IPS-18c (cell line): ENCODE results near the gene OXSM.

Experiments used
- H3K4me3 ChIP-seq: 2 replicates; pipeline ENCODE4 v1.7.0; 2013; ENCODE audit warnings: low read depth, mild to moderate bottlenecking, low read length, moderate library complexity; ENCODE audit not compliant: insufficient read depth
- H3K9me3 ChIP-seq: one replicate; pipeline ENCODE4 v1.6.1; 2013; ENCODE audit warnings: mild to moderate bottlenecking, low read length, moderate library complexity; ENCODE audit not compliant: control insufficient read depth, insufficient read depth

Gene OXSM

DNA sequence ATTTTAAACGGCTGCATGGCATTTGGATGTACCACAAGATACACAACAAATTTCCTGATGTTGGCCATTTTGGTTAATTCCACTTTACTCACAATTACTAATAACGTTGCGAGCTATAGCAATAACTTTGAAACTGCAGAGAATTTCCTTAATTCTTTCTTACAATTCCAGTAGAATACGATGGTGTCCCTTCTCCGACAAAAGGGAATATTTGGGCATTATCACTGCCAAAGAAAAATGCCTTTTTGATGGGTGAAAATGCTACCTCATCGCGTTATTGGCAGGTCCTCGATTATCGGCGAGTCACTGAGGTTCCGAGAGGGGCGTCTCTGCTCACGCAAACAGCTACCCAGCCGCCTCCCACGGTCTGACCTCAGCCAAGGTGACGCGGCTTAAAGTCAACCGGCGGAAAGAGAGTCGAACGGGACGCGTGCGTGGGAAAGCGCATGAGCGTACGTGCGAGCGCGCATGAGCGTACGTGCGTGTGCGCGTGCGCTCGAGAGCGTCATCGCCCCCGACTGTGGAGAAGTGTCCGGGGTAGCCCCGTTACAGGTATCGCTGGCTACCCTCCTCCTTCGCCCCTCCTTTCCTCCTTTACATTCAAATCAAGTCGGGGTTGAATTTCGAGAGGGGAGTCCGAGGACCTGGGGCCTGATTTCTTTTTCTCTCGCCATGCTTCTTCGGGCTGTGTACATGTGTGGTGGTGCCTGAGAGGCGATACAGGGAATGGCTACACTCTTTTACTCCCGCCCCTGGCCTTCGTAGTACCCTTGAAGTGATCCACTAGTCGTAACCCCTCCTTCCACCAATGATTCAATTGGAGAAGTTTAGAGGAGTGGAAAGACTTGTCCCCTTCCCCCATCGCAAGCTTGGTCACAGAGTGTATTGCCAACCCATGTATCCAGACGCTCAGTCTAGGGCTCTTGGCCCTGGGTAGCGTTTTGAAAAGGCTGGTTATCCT, at the start of gene OXSM:
Gene OXSM (plus strand): TSS at position 495 of the 961 bp plus-strand sequence. CDS start 931 bp downstream, outside the sequence.
- Histone ChIP-seq H3K9me3 (no peaks in the 10 kb centered on the region), H3K4me3 (peak within 1 kb of the TSS; percentile 66)

DNA sequence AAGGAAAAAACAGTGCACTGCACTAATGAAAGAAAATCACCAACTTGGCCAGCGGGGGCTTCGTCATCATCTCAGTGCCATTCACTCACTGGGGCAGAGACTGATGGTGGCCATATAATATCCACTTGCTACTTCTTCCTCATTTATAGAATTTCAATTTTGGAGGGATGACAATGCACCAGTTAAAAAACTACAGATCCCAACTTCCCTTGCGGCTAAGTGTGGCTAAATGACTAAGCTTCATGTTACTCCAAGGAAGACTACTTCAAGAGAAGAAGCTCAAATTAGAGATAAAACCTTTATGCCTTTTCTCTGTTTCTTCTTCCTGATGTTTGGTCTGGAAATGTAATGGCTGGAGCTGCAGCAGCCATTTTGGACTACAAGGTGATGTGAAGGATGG, 45.4 kb upstream of the OXSM start:
- H3K9me3 ChIP-seq: no peaks in the 10 kb centered on the region
- H3K4me3 ChIP-seq: no peak overlapping the region

- H3K9me3 ChIP-seq: no peaks in the 10 kb centered on the region
- no peak overlapping the region for H3K4me3 ChIP-seq
Observed at GRCh38 chr3:25747033-25747432, 42.9 kb upstream of the OXSM start.

- no peak overlapping the region for H3K4me3 ChIP-seq
- no peaks in the 10 kb centered on the region for H3K9me3 ChIP-seq
Observed at GRCh38 chr3:25748189-25748588, 41.7 kb upstream of the OXSM start.

- Histone ChIP-seq H3K9me3 (no peaks in the 10 kb centered on the region), H3K4me3 (no peak overlapping the region)
Observed at GRCh38 chr3:25749031-25749581, 40.8 kb upstream of the OXSM start.

GRCh38 chr3:25751048-25751447, 38.8 kb upstream of the OXSM start:
- Histone ChIP-seq H3K9me3 (no peaks in the 10 kb centered on the region), H3K4me3 (no peak overlapping the region)

DNA sequence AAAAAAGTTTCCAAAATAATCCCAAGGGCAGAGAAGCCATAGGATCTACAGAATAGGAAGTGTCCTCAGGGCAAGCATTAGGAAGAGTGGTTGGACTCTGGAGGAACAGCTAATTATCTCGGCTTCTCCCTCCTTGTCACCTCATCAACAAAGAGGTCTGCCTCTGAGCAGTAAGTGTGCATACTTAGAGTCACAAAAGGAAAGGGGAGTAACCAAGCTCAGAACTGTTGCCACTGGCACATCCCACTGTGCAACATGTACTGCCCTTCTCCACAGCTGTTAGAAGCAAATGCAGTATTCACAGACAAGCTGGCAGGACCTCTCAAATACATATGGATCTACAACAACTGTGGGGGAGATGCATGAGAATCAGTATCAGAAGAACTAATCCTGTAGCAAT, 38.2 kb upstream of the OXSM start:
- no peak overlapping the region for H3K4me3 ChIP-seq
- H3K9me3 ChIP-seq: no peaks in the 10 kb centered on the region

- no peaks in the 10 kb centered on the region for H3K9me3 ChIP-seq
- H3K4me3 ChIP-seq: no peak overlapping the region
Observed at GRCh38 chr3:25768851-25769250, 21.0 kb upstream of the OXSM start.

GRCh38 chr3:25775936-25776335, 14.0 kb upstream of the OXSM start:
- Histone ChIP-seq H3K9me3 (no peaks in the 10 kb centered on the region), H3K4me3 (no peak overlapping the region)

- H3K4me3 ChIP-seq: no peak overlapping the region
- H3K9me3 ChIP-seq: no peaks in the 10 kb centered on the region
Observed at GRCh38 chr3:25780618-25781017, 9.3 kb upstream of the OXSM start.

GRCh38 chr3:25781145-25781757, 8.6 kb upstream of the OXSM start:
- Histone ChIP-seq H3K9me3 (no peaks in the 10 kb centered on the region), H3K4me3 (no peak overlapping the region)

DNA sequence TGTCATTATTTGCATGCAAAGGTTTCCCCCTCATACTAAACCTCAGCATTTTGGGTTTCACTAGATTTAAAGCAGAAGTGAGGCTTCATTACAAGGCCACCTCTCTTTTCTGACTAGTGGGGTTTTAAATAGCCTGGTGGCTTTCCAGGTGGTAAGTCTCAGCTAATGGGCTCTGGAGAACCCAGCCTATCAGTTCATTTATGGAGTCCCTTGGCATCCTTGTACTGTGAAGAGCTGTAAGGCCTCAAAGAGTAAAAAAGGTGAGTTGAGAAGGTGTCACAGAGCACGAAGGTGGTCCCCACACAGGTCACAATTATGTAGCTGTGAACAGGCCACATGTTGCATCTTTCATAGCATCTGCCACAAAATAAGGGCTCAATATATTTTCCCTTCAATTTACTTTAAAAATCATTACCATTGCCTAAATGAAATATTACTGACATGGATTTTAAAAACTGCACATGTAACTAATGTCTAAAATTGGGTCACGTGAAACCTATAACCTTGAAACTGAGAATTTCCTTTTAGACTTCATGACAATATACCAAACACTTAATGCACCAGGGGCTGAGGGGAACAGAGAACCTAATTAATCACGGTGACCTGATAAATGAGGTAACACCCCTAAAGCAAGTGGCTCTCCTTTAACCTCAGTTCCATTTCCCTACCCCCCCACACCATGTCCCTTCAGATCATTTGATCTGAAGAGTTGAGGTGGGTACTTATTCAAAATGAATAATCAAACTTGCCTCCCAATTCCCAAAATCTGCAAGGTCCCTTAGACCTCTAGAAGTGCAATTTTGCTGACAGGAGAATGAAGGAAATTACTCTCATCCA, 7.9 kb upstream of the OXSM start:
- Histone ChIP-seq H3K4me3 (peak overlapping the region; percentile 91; the same call in 1 of the 2 replicates), H3K9me3 (no peaks in the 10 kb centered on the region)

GRCh38 chr3:25782636-25782937, 7.3 kb upstream of the OXSM start:
- H3K4me3 ChIP-seq: peak overlapping the region; percentile 91
- no peaks in the 10 kb centered on the region for H3K9me3 ChIP-seq

DNA sequence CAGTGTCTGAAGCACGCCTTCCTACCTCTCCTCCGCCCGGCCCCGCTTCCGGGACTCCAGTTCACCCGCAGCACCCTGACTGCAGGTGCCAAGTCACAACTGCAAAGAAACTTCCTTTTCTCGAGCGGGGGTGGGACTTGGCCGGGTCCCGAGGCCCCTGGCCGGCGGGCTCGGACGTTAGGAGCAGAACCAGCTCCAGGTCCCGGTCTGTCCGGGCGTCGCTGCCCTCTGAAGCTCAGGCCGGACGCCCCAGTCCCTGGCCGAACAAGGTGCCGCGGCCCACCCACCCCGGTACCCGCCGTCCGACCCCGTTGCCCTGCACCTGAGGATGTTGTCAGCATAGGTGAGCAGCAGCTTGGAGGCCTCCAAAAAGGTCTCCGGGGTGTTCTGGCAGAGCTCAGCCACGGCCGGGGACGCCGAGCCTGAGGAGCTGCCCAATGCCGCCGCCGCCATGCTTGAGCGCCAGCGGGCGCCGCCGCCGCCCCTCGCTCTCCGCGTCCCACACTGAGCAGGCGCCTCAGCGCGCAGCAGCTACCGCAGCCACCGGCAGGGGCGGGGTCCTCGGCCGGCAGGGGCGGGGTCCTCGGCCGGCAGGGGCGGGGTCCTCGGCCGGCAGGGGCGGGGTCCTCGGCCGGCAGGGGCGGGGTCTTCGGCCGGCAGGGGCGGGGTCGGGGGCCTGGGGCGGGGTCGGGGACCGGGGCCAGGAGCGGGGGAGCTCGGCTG, 6.8 kb upstream of the OXSM start, which contains the start of gene NGLY1:
Gene NGLY1 (minus strand): TSS at position 506 of the 723 bp plus-strand sequence. CDS start 53 bp downstream, at position 453.
- H3K9me3 ChIP-seq: no peaks in the 10 kb centered on the region
- peak within 1 kb of the TSS; percentile 91 for H3K4me3 ChIP-seq

DNA sequence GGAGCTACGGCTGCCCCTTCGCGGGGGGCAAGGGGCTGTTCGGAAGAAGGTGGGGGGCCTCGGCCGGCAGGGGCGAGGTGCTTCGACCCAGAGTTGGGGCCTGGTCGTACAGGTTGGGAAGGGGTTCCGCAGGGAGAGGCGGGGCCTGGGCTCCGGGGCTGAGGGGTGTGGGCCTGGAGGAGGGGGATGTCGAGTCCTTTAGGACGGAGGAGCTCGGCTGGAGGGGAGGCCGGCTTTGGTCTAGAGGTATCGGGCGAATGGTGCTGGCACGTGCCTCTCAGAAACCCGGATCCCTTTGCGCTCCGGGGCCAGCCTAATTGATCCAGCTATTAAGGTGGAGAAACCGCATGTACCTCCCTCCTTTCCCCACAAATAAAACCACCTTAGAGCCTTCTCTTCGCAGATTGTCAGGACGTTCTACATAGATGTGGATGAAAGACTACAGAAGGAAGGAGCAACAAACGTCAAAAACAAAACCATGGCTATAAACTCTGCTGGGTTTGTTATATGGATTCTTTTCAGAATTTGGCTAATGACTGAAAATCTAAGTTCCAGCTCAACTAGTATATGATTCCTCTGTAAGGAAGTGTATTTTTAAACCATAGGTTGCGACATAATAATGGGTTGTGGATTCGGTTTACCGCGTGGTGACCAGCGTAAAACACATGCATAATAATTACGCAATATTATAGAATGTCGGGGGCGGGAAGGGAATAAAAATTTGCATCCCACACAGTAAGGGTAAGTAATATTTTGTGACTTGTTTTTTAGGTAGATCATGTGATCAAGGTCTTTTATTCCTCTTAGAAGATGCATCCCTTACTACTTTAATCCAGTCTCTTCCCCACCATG, 6.0 kb upstream of the OXSM start:
- H3K4me3 ChIP-seq: peak overlapping the region; percentile 66
- no peaks in the 10 kb centered on the region for H3K9me3 ChIP-seq

GRCh38 chr3:25784971-25785370, 4.9 kb upstream of the OXSM start:
- Histone ChIP-seq H3K9me3 (no peaks in the 10 kb centered on the region), H3K4me3 (no peak overlapping the region)
